Measurements from ENCODE around the gene LYAR. TPM values are rescaled to one million over a fixed set of nuclear protein-coding genes. Genes with fewer than 3 reads are reported as not detected.

Gene LYAR
- polyA plus RNA-seq, 1 of the 3 experiments (the other 2 are of a cell fraction) = 11.2 TPM

GRCh38 chr4:4320528-4320927 is 30.6 kb upstream of the LYAR start (continued):
- no peak for TF ChIP-seq PBX3 (IDR thresholded peaks at IDR 0.05)

GRCh38 chr4:4317496-4318232 is 27.7 kb upstream of the LYAR start:
- no peak overlapping the region for H3K9ac ChIP-seq
- POLR2A ChIA-PET = interaction anchor here (0.6 kb wide), 1 partner anchor 869 kb away, joined by 3 read pairs; no protein-coding TSS in a partner anchor
- H3K27me3 ChIP-seq (ENCODE audit: insufficient read depth) = no peaks in the 10 kb centered on the region
- no peaks in the 10 kb centered on the region for H3K9me2 ChIP-seq
- no peak for TF ChIP-seq EP300 (IDR thresholded peaks at IDR 0.05; ENCODE audit: borderline replicate concordance in 1 of 2, low read depth in 1 of 2, low read length in 1 of 2)
- no peak for TF ChIP-seq USF1 (IDR thresholded peaks at IDR 0.05; ENCODE audit: borderline replicate concordance, low read depth)
- no peak for TF ChIP-seq NFIC (IDR thresholded peaks at IDR 0.05; ENCODE audit: borderline replicate concordance)
- TF ChIP-seq USF2 (IDR thresholded peaks at IDR 0.05; ENCODE audit: borderline replicate concordance, low read depth, low read length) = no peak
- no peak for TF ChIP-seq GABPA (IDR thresholded peaks at IDR 0.05; ENCODE audit: low read depth)
- no peak for TF ChIP-seq SMC3 (IDR thresholded peaks at IDR 0.05; ENCODE audit: low read depth, low read length)
- TF ChIP-seq RCOR1 (IDR thresholded peaks at IDR 0.05; ENCODE audit: low read length) = no peak
- no peak for TF ChIP-seq MAX (IDR thresholded peaks at IDR 0.05; ENCODE audit: low read depth)
- no peak for TF ChIP-seq CHD2 (IDR thresholded peaks at IDR 0.05; ENCODE audit: low read length, partially characterized antibody)
- TF ChIP-seq PBX3 (IDR thresholded peaks at IDR 0.05) = no peak
- TF ChIP-seq MXI1 (IDR thresholded peaks at IDR 0.05; ENCODE audit: low read depth, low read length) = no peak
- TF ChIP-seq POLR2AphosphoS5 (IDR thresholded peaks at IDR 0.05; ENCODE audit: low read depth, low read length) = no peak
- no peak for TF ChIP-seq RXRA (IDR thresholded peaks at IDR 0.05; ENCODE audit: borderline replicate concordance, low read depth)
- TF ChIP-seq FOXM1 (IDR thresholded peaks at IDR 0.05; ENCODE audit: low read depth) = no peak
- H2AFZ ChIP-seq (ENCODE audit: low read depth) = no peak overlapping the region
- no peak overlapping the region for H3K4me2 ChIP-seq
- H3K36me3 ChIP-seq (replicated peaks in 1 of 2; ENCODE audit: control insufficient read depth in 1 of 2, insufficient read depth in 2 of 2, low read length in 1 of 2) = peaks cover 15 to 64% of the 10 kb centered on the region in 2 experiments
- peaks cover 0 to 11% of the 10 kb centered on the region in 2 experiments; a peak in 1 of 4 replicates for H3K4me1 ChIP-seq (ENCODE audit: control insufficient read depth in 1 of 2, insufficient read depth in 2 of 2, low read depth in 1 of 2, low read length in 1 of 2)
- 96% methylated on average over 20 of the region's 23 CpGs for WGBS (ENCODE audit: low lambda C conversion rate)
- H3K79me2 ChIP-seq (ENCODE audit: insufficient read depth) = no peaks in the 10 kb centered on the region
- no peak overlapping the region for H3K27ac ChIP-seq (ENCODE audit: low read depth in 2 of 2, low read length in 1 of 2)
- CTCF ChIA-PET = interaction anchor here (1.9 kb wide), 1 partner anchor 62 kb away, joined by 5 read pairs; no protein-coding TSS in a partner anchor
- no peaks in the 10 kb centered on the region for H3F3A ChIP-seq (replicated peaks; ENCODE audit: insufficient read depth)
- no peak overlapping the region for H3K4me3 ChIP-seq (ENCODE audit: low read depth in 2 of 2, low read length in 1 of 2)
- H3K9me3 ChIP-seq = no peaks in the 10 kb centered on the region
- no peaks in the 10 kb centered on the region for H4K20me1 ChIP-seq (ENCODE audit: insufficient read depth)
- no peak for DNase-seq

All from SK-N-SH (cell line).